HG03175 (cell line): ENCODE data around the gene RNF8.
A peak's percentile ranks its signal among the peaks of the same experiment; 100 is the strongest.
"Not testable (repeated sequence)": the region's sequence is repeated elsewhere in the genome, so short reads cannot be mapped to it uniquely, and the experiment has no call there.

Source experiments
- ATAC-seq: cut with Tn5 transposase; IDR thresholded peaks from one replicate; pipeline ENCODE4 v1.9.1; 2021; ENCODE audit warnings: mild to moderate bottlenecking, moderate library complexity; ENCODE audit not compliant: unreplicated experiment

The RNF8 gene

DNA sequence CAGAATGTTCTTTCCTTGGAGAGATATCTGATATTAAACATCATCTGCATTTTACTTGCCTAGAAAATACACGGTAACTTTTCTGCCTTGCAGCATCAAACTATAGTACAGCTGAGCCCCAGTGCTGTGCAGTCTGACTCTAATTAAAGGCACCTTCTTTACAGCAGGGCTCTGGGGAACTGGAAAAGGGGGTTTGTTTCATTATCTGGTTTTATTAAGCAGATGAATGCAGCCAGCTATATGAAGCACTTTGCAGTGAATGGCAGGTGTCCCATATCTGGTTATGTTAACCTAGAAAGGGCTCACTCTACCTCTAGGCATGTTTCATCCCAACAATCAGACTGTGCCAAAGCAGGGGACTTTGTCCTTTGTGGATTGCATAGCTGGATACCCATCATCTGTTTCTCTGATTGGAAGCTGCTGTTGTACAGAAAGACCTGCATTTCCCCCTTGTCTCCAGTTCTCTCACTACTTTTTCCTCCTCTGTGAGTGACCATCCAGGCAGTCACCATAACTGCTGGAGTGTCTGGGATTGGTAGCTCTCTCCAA, 39.7 kb downstream of the RNF8 start:
- ATAC-seq: no peak

DNA sequence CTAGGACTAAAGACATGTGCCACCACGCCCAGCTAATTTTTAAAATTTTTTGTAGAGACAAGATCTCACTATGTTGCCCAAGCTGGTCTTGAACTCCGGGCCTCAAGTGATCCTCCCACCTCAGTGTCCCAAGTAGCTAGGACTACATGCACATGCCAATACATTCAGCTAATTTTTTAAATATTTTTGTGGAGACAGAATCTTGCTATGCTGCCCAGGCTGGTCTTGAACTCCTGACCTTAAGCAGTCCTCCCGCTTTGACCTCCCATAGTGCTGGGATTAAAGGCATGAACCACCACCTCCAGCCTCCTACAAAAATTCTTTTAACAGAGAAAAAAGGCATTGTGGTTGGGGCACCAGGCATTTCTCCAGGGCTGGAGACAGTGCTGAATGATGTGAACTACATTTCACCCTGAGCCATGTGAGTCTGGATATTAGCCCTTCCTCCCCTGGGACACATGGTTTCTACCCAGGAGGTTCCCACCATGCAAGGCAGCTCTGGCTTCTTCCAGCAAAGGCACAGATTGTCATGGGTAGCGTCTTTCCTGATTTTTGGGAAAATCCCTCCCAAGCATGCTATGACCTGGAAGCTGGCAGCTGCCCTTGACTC, 42.9 kb downstream of the RNF8 start:
- no peak for ATAC-seq

DNA sequence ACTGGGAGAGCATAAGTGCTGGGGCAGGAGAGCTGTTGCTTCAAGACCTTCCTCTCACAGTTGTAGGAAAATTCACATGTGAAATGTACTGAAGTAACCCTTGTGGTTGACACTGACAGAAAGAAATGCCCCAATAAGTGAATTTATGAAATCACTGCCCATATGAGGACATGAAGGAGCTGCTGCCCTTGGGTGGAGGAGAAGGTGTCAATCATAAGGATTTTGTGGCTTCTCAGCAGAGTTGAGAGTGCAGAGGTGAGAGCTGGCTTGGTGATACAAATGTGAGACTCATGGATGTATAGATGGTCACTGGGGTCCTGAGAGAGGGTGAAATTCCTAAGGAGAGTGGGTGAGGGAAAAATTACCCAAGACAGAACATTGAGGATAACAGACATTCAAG, 45.3 kb downstream of the RNF8 start:
- ATAC-seq: no peak

DNA sequence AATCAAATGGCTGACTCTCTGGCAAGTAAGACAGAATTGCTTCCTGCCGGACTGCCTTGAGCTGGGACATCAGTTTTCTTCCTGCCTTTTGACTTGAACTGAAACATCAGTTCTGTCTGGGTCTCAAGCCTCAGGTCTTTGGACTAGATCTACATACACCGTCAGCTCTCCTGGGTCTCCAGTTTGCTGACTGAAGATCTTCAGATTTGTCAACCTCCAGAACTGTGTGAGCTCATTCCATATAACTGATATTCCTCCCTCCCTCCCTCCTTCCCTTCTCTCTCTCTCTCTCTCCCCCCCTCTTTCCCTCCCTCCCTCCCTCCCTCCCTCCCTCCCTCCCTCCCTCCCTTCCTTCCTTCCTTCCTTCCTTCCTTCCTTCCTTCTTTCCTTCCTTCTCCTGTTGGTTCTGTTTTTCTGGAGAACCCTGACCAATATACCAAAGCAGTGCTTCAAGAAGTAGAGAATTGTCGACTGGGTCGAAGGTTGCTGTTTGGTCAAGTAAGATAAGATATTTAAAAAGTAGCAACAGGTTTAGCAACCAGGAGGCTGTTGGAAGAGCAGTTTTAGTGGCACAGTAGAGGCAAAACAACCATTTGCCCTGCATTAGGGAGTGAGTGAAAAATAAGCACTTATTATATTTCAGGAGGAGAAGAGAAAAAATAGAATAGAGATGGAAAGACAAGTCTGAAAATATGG, 46.2 kb downstream of the RNF8 start:
- no peak for ATAC-seq

DNA sequence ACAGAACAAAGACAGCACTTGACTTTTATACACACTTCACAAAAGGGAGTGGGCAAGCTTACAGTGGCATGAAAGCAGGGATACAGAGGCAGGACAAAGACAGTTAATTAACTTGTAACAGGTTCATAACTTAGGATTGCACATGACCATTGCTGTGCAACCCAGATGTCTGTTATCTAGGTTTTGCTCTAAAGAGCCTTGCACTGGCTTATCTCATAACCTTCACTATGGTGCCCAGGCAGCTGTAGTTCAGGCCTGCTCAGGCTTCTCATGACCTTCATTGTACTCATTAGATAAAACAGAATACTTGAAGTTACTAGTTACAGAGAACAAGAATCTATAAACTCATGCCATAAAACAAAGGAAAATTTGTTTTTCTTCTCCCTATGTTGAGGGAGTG, 47.9 kb downstream of the RNF8 start:
- ATAC-seq: not testable (repeated sequence)

DNA sequence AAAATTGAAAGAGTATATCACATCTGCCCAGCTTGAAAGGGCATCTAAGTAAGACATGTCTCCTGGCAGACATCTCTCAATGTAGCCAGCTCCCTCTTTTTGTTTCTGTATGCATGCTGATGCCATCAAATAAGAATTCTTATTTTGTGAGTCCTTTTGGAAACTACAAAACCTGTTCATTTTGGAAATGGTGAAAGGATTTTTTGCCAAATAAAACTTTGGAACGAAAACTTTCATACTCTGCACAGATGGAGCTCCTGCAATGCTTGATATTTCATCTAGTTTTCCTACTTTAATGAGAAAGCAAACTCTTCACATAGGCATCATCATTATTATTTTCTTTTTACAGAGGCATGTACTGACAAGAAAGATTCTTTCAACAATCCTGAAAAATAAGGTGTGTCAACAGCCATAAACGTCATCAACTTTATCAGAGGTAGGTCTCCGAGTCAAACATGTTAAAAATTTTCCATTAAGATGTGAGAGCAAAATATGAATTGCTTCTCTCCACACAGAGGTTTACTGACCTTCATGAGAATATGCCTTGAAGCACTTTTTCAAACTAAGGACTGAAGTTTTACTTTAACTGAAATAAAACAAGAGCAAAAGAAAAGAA, 53.1 kb downstream of the RNF8 start:
- ATAC-seq: no peak

DNA sequence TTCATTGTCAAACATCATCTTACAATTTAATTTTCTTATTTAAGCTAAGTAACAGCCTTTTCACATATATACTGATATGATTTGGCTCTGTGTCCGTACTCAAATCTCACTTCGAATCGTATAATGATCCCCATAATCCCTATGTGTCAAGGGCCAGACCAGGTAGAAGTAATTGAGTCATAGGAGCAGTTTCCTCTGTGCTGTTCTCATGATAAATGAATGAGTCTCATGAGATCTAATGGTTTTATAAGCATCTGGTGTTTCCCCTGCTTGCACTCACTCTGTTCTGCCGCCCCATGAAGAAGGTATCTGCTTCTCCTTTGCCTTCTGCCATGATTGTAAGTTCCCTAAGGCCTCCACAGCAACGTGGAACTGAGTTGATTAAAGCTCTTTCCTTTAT, 54.2 kb downstream of the RNF8 start:
- no peak for ATAC-seq

DNA sequence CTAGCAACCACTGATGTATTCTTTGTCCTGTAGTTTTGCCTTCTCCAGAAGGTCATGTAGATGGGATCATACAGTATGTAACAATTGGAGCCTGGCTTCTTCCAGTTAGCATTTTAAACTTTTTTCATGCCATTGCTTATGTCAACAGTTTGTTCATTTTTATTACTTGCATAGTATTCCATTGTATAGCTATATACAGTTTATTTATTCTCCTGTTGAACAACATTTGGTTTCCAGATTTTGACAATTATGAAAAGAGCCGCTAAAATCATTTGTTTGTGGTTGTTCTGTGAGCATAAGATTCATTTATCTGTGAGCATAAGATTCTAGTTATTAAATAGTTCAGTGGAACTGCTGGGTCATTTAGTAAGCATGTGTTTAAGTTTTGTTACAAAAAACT, 55.7 kb downstream of the RNF8 start:
- no peak for ATAC-seq

DNA sequence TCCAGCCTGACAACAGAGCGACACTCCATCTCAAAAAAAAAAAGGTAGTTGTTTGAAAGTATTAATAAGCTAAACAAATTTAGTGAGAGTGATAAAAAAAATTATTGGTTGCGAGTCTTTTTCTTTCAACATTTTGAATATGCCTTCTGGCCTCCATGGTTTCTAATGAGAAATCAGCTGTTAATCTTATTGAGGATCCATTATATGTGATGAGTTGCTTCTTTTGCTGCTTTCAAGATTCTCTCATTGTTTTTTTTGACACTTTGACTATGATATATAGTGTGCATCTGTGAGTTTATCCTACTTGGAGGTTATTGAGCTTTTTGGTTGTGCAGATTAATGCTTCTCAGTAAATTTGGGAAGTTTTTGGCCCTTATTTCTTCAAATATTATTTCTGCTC, 63.6 kb downstream of the RNF8 start:
- ATAC-seq: no peak

DNA sequence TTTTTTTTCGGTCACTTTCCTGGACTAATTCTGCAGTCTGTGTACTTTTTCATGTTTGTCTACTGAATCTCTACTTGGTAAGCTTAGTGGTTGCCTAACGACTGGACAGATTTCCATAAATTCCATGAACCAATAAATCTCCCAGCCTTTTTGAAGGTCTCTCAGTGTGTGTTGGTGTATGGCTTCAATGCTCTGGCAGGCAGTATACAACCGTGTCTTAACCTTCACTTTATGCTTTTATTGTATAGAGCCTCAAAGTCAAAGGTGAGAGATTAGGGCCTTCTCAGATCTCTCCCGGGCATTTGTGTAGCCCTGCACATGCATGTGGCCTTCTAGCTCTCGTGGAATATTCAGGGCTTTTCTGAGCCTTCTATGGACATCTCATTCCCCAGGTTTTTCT, 64.9 kb downstream of the RNF8 start:
- ATAC-seq: no peak

DNA sequence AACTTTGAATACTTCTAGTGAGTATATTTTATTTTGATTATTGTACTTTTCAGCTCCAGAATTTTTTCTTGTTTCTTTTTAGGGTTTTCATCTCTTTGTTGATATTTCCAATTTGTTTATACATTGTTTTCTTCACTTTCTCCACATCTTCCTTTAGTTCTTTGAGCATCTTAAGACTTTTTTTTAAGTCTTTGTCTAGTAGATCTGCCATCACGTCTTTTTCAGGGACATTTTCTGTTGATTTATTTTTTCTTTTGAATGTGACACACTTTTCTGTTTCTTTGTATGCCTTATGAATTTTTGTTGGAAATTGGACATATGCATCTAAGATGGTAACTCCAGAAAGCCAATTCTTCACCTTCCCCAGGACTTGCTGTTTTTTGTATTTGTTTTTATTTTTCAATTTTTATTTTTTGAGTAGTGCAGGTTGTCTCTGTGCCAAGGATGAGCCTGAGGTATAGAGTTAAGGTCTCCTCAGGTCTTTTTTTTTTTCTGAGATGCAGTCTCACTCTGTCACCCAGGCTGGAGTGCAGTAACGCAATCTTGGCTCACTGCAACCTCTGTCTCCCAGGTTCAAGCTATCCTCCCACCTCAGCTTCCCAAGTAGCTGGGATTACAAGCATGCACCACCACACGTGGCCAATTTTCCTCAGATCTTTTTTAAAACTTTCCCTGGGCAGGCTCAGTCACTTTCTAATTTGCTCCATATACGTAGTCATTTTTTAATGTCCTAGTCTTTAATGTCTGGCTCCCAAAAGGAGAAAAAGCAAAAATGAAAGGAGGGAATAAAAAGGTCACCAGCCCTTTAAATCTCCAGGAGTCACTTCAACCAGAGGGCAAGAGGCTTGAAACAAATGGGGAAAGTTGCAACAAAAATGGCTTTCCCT, 72.5 kb downstream of the RNF8 start:
- ATAC-seq: no peak

DNA sequence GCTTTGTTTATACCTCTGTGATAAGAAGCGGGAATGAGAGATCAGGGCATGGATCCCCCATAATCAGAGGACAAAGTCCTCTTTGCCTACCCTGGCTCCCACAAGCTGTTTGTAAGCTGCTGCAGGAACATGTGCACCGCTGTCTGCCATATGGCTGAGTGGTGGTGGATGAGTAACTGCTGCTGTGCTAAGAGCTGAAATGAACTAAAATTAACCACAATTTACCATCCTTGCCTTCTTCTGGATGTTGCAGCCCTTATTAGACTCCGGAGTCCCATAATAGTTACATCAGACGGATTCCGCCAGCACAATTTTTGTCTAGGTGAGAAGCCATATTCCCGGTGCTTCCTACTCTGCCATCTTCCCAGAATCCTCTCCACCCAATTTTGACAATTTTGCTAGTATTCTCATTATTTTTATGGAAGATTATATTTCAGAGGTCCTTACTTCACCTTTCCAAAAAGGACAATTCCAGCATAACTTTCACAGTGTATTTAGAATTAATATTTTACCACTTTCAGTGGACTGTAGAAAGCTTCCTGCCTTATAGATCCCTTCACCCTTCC, 73.2 kb downstream of the RNF8 start:
- no peak for ATAC-seq

DNA sequence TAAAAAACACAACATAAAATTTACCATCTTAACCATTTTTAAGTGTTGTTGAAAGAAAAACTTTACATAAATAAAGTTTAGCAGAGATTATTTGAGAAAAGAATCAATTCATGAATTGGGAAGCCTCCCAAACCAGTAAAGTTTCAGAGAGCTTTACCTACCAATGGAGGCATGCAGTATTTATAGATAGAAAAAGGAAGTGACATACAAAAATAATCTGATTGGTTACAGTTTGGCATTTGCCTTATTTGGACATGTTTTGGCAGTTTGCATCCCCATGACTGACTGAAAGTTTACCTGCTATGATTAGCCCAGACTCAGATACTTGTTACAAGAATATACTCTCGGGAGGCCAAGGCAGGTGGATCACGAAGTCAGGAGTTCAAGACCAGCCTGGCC, 75.6 kb downstream of the RNF8 start:
- ATAC-seq: no peak

DNA sequence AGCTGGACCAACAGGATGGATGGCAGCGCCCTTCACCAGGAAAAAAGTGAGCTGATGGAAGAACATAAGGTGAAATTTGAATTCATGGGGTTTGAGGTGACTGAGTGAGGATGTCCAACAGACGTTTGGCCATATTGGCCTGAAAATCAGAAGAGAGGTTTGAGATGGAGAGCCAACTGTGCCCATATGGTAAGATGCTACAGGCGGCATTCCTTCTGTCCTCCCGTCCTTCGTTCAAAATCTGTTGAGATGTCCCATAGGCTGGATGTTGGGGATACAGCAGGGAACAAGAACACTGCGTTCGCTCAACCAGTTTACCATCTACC, 78.8 kb downstream of the RNF8 start:
- no peak for ATAC-seq

DNA sequence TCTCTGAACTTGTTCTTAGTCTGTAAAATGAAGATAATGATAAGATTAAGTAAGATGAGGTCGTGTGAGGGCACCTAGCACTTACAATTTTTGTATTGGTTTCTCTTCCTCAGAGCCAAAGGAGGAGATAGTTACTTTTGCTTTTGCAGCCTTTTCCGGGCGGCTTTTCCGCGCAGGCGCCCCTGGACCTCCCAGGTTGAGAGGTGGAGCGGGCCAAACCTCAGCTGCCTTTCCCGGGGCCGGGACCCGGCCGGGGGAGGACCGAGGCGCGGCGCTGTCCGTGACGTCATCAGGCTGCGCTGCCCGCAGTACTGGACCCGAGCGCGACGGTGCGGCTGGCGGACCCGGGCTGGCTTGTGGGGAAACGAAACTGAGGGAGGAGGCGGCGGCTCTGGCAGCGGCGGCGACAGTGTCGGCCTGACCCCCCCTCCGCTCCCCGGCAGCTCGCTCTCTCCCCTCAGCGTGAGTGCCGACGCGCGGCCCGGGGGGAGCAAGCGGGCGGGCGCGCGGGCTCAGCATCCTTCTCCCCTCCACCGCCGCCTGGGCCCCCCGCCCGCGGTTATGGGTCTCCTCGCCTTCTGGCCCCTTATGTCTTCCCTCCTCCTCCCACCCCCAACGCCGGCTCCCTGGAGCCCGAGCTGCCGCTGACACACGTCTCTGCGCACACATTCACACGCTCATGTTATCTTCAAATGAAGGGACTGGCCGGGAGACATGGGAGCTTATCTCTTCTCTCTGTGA, 79.3 kb downstream of the RNF8 start, which contains the start of gene CMTR1:
Gene CMTR1 (plus strand): TSS at position 306 of the 741 bp plus-strand sequence. CDS start 2,409 bp downstream, outside the sequence.
- ATAC-seq: peak; percentile 88

DNA sequence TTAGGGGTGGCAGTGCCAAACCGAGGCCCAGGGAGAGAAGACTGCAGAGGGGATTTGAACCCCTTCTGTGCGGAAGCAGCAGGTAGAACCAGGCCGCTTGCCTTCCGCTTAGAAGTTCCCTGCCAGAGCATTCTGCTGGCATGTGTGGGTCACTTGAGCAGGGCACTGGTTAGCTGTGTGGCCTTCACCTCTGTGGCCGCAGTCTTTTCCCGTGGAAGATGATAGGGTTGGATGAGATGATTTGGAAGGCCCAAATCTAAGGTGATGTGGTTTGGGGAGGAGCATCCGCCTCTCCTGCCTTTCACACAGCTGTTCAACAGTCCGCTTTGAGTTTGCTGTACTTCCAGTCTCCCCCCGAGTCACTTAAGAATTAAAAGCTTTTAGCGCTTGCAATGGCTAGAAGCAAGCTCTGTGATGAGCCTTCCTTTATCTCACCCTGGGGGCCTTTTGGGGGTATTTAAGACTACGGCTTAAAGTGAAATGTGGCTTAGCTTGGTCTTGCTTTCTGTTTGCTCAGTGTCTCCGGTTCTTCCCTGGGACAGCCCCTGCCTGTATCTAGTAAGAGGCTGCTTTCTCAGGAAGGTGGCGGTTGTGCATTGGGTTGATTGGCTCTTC, 80.0 kb downstream of the RNF8 start:
- peak; percentile 22 for ATAC-seq

DNA sequence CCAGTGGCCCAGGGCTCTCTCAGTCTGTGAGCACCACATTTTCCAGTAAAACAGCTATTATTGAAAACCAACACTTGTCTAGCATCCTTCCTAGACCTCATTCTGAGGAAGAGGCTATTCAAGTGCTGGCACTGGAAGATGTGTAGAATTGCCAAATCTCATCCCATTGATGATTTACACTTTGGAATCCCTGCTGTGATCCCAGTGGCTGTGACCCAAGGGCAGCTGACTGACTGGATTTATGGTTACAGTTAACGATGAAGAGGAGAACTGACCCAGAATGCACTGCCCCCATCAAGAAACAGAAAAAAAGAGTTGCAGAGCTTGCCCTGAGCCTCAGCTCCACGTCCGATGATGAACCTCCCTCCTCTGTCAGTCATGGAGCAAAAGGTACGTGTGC, 81.6 kb downstream of the RNF8 start:
- ATAC-seq: no peak

DNA sequence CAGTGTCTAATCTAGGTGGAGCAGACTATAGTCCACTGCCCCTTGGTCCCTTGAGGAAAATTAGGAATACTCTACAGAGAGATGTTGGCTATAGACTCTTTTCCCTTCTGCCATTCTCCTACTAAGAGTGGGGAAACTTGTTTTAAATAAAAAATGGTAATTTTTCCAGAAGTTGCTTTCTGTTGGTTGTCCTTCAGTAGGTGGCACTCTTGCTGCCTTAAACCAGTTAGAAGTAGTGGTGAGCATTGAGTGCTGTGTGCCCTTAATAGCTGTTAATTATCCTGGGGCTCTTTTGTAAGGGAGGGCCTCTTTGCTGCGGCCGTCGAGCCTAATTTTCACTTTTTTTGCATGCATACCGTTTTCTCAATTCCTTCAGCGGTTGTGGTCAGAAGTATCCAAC, 82.0 kb downstream of the RNF8 start:
- no peak for ATAC-seq

DNA sequence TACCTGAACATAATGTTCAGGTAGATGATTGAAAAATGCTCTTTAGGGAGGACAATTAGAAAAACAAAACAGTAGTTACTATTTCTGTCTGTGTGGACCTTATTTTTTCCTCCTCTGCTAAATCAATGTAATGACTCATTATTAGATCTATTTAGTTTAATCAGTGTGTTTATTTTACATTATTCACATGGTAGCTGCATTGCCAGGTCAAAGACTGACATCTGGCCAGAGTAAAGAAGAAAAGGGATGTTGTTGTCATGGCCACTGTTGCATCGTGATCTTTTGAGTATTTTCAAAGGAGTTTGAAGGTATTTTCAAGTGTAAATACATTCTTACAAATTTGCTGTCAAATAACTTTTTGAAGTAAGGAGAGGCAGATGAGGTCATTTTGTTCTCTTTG, 85.1 kb downstream of the RNF8 start:
- no peak for ATAC-seq

DNA sequence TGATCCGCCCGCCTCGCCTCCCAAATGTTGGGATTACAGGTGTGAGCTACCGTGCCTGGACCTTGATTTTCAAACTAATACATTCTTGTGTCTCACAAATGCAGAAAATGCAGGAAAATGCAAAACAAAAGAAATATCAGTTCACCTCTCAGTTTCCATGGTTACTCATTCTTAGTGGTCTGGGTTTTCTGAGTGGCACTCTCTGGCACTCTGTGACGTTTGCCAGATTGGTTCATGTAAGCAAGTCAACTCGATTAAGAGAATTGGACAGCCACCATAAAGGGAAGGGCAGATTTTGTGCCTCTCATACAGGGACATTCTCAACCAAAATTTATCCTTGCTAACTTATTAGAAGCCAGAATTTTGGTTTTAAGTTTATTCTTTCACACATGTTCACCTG, 87.9 kb downstream of the RNF8 start:
- no peak for ATAC-seq
